HG03575 (cell line): ENCODE measurements around the gene JAG2.

Experiments used
- ATAC-seq: cut with Tn5 transposase; IDR thresholded peaks from one replicate; pipeline ENCODE4 v1.9.1; 2021; ENCODE audit not compliant: unreplicated experiment, insufficient number of reproducible peaks, low FRiP score; ENCODE audit errors: extremely low read depth

The JAG2 gene

DNA sequence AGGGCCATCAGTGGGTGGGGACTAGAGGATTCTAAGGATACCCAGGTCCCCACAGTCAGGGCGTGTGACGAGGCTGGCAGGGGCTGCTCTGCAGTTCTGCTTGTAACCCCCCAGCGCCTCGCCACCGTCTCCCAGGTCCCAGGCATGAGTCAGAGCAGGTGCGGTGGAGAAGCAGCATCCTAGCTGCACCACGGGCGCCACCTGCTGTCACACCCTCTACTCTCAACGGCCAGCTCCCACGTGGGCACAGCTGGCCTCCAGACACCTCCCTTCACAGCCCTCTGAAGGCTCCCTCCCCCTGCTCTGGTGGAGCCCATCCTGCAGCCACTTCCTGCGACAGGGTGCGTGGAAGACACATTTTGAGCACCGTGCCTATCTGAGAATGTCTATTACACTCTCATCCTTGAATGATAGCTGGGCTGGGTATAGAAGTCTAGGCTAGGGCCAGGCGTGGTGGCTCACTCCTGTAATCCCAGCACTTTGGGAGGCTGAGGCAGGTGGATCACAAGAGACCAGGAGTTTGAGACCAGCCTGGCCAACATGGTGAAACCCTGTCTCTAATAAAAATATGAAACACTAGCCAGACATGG lies 19.5 kb upstream of the JAG2 start:
- no peak for ATAC-seq

DNA sequence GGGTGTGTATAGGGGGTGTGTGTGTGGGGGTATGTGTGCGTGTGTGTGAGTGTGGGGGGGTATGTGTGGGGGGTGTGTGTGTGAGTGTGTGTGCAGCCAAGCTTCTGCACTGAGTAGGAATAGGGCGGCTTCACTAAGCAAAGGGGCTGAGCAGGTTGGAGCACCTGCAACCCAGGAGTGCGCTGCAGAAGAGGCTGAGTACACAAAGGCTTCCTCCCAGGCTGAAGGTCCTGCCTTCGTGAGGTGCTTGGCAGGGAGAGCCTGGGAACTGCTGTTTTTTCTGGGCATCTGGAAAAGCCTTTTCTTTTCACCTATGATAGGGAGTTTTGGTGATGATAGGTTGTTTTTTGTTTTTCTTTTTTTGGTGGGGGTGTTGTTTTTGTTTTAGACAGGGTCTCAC lies 18.5 kb upstream of the JAG2 start:
- ATAC-seq: no peak

DNA sequence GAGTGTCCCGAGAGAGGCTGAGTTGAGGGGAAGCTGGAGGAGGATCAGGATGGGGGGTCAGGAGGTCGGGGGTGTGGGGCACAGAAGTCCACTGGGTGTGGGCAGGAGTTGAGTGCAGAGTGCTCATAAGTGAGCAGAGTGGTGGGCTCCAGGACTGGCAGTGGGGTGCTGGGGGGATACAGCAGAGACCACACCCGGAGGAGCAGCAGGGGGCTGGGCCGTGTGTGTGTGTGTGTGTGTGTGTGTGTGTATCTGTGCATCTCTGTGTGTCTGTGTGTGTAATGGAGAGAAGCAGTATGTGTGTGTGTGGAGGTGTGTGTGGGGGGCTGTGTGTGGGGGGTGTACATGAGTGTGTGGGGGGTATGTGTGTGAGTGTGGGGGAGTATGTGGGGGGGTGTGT lies 17.4 kb upstream of the JAG2 start:
- no peak for ATAC-seq

DNA sequence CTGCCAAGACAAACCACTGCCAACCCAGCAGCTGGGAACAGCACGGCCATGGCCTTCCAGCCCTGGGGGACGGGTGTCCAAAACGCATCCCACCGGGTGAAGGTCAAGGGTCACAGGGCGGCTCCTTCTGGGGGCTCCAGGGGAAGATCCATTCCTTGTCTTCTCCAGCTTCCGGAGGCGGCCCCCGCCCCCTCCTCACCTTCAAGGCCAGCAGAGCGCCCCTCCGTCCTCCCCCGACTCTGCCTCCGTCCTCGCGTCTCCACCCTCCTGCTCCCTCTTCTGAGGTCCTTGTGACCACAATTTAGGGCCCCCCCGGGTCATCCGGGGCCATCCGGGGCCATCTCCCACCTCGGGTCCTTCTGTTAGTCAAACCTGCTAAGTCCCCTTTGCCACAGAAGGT lies 16.4 kb upstream of the JAG2 start:
- no peak for ATAC-seq

DNA sequence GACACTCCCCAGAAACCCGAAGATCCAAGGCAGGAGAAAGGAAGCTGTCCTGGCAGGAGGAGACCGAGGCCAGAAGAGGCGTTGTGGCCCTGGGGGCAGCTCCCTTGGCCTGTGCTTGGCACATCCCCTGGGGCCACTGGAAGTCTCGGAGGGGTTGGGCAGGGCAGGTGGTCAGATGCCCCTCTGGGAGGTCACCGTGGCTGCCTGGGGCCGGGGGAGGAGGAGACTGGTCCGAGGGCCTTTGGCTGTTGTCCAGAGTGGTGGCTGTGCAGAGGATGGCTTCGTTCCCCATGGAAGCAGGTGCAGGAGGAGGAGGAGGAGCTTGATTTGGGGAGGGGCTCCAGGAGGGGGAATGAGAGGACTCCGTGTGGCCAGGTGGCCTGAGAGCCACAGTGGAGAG lies 15.9 kb upstream of the JAG2 start:
- no peak for ATAC-seq

DNA sequence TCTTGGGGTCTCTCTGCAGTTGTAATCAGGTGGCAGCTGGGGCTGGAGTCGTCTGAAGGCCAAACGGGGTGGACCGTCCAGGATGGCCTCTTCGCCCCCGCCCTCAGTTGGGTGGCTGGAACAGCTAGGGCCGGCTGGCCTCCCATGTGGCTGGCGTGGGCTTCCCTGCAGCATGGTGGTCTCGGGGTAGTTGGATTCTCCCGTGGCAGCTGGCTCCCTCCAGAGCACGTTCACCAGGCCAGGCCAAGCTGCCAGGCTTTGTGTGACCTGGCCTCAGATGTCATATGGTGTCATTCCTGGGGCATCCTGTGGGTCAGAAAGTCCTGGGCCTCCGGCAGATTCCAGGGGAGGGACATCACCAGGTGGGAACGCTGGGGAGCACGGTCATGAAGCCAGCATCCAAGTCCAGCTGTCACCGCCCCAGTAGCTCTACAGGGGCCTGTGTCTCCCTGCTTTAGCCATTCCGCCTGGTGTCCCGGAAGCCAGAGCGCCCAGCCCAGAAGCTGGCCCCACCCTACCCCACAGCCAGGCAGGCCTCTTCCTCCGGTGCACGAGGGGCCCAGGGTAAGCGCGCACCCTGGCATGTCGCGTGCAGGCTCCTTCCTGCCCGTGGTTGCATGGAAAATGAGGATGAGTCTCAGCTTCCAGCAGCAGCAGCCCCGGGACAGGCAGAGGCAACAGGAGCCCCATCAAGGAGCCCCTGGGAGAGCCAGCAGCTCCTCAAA lies 13.9 kb upstream of the JAG2 start:
- no peak for ATAC-seq

DNA sequence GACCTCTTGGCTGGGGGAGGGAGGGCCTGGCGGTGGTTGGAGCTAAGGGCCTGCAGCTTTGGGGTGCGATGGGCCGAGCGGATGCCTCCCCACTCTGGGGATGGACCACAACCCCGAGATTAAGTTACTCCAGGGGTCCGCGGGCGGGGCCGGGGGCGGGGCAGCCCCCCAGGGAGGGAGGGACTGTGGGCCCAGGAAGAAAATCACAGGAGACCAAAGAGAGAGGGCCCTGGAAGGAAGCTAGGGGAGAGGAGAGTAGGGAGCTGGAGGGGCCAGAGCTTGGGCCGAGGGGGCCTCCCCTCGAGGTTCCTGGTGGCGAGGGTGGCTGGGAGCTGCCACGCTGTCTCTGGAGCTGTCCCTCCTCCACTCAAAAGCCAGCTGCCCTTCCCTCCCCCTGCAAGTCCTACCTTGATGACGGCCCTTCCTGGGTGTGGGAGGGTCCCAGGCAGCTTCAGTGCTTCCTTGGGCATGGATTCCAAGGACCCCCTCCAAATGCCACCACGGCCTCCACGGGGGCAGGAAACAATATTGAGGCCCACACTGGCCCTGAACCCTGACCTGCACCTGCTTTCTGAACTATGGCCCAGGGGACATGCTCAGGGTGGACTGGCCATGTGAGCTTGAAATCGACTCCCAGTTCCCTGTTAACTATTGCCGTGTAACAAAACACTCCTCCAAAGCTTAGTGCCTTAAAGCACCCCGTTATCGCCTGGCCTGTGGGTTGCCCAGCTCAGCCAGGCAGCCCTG lies 13.1 kb upstream of the JAG2 start:
- no peak for ATAC-seq

DNA sequence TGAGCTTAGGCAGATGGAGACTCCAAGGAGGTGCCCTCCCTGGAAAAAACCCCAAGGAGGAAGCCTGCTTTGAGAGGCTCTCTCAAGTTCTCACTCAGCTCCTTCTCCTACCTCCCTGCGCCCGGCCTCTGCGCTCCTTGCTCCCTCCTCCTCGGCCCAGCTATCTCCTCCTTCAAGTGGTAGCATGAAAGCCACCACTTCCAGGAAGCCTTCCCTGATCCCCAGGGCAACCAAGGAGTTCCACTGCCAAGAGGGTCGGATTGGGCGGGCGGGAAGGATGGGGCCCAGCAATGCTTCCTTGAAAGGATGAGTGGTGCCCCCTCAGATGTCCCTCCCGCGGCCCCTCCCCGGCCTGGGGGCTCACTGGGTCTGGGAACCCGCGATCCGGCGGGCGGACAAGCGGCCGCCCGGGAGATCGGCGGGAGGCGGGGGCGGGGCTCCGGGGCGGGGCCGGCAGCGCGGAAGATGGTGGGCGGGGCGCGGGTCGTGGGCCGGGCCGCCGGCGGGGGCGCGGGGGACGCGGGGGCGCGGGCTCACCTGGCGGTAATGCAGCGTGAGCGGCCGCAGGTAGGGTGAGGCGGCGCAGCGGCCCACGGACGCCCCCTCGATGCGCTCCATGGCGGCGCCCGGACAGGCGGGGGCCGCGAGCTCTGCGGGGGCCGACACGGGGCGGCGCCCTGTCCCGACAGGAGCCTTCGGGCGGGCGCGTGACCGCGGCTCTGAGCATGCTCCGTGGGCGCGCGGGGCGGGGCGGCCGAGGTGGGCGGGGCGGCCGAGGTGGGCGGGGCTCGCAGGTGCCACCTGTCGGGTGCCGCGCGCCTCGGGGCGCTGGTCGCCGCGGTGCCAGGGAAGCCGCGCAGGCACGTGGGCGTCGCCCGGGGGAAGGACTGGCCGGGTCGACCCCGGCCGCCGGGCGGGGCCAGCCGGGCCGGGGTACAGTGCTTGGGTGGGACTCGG lies 12.3 kb upstream of the JAG2 start, which contains the start of gene NUDT14:
NUDT14 (minus strand) TSS at position 721 of the 957 bp plus-strand sequence; CDS start at position 618, 103 bp downstream.
- ATAC-seq: no peak

DNA sequence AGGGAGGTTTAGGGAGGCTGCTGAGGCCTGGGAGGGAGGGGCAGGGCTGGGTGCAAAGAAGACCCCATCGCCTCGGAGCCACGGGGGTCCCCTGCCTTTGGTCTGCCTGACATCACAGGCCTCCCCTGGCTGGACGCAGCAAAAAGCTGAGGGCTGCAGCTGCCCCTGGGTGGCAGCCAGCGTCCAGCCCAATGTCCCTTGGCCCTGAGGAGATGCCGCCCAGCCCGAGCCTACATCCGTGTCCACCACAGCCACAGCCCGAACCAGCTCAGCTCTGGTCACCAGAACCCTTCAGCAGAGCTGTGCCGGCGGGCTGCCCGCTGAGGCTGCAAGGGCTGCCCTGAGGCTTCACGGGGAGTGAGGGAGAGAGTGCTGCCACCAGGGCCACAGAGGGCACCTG lies 10.6 kb upstream of the JAG2 start:
- no peak for ATAC-seq

DNA sequence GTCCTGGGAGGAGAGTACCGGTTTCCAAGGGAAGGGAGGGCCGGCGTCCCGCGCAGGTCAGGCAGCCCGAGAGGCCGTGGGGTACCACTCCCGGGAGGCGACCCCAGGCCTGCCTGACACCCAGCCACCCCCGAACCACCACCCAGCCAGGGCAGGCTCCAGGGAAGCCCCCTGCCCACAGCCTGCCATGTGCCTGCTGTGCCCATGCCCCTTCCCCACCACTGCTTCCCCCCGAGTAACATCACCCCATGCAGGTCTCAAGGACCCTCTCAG lies 10.2 kb upstream of the JAG2 start:
- no peak for ATAC-seq

DNA sequence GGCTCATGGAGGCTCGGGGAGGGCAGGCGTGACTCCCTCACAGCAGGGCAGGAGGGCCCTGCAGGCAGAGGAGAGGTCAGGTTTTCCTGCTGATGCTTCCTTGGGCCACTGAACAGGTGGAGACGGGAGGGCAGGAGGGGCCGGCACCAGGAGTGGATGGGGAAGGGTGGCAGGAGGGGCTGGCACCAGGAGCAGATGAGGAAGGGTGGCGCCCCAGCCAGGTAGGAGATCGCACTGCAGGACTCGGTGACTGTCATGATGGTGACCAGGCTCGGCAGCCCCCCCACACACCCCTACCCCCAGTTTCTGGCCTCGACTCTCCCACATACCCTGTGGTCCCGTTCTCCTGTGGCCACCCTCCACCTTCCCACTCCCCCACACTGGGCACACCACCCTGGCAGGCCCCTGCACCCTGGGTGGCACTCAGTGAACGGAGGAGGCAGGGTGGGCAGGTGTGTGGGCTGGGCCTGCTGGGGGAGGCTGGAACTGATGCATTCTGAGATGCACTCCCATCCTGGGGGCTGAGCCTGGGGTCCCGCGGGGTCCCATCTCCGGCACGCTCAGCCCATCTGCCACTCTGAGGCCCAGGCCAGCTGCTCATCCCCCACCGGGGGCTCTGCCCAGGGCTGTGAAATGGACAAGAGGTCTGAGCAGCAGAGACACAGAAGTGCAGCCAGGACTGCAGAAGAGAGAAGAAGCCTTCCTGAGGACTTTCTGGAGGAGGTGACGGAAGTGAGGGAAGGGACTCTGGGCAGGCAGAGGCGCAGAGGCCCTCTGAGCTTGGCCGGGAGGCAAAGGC lies 9.7 kb upstream of the JAG2 start:
- no peak for ATAC-seq

DNA sequence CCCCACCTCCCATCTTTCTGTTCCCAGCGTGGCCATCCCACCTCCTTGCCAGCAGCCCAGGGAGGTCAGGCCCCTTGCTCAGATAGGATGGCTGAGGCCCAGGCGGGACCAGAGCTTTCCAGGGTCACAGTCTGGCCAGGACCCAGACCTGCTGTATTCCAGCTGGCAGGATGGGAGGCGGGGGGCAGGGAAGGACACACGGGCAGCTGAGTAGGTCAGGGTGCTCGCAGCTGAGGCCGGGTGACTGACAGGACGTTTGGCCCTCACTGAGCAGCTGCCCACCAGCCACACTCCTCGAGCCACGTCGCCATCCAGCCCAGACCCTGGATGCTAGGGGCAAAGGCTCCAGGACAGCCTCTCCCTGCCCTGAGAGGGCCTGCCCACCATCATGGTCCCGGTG lies 8.5 kb upstream of the JAG2 start:
- no peak for ATAC-seq

DNA sequence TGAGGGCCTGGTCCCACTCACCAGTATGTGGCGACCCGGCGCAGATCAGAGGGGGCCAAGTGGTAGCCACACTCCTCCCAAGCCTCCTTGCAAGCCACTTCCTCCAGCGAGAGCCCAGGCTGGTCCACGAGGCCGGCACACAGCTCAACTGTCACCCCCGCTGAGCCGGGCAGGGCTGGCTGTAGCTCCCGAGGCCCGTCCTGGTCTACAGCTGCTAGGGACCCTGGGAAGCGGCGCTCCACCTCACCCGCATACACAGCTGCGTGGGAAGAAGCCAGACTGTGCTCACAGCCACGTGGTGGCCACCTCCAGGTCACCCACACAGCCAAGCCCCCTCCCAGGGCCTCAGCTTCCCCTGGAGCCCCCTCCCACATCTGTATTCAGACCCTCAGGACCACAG lies 7.9 kb upstream of the JAG2 start:
- ATAC-seq: no peak

DNA sequence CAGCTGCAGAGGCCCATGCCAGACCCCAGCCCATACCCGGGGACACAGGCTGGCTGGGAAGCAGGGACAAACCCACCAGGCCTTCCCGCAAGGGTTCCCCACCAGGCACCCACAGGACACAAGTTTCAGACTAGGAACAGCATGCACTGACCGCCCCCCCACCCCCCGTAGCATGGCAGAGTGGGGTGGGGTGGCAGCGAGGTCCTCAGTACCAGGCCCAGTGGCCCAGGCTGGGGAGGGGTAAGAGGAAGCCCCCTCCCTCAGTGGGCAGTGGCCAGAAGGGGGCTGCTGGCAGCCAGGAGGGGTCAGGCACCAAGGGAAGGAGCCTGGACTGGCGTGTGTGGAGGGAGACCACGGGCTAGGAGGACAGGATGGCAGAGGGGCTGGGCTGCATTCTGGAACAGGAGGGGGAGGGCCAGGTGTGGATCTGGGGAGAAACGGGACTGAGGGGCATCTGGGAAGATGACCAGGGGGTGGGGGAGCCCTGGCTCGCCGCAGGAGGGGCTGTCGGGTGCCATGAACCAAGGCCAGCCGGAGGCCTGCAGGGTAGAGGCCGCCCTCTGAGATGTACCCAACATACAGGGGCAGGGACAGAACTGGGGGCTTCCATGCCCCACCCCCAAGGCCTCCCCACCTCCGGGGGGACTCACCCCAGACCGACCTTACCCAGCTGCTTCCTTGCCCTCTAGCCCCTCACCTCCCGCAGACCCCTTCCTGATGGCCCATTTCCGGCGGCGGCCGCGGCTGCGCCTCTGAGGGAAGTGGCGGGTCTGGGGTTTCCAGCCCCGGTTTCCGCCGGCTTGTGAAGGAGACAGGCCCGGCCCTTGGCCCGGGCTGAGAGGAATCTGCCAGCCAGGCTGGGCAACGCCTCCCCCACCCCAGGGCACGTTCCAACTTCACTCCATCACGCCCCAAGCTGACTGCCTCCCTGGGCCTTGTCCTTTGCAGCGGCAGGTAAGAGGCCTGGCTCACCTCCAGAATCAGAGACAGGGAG lies 5.6 kb upstream of the JAG2 start:
- no peak for ATAC-seq

DNA sequence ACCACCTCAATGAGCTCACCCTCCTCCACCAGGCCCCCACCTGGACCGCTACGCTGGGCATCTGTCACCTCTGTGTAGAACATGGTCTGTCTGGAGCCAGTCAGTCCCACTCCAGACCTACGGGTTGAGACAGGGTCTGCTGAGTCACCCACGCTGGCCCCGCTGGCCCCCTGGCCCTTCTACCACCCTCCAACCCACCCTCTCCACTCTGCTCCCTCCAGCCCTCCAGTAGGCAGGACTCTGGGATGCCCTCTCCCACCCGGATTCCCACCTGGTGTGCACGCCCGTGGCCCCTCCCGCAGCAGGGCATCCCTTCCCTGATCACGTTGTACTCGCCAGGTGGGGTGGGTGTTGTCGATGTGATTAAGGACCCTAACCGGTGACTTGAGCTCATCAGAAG lies 4.6 kb upstream of the JAG2 start:
- ATAC-seq: no peak

DNA sequence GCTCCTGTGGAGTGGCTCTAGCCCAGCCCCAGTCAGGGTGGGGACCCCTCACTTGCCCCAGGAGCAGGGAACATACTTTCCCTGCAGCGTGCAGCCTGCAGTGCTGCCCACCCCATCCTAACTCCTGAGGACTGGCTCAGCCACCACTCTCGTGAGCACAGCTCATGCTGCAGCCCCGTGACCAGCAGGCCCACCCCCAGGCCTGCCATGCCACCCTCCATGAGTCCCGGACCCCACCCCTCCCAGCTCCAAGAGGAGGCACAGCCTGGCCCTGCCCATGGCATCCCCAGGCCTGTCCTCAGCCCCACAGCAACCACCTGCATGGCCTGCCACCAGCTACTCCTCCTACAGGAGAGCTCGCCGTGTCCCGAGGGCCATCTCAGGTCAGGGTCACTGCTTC lies 3.9 kb upstream of the JAG2 start:
- no peak for ATAC-seq

DNA sequence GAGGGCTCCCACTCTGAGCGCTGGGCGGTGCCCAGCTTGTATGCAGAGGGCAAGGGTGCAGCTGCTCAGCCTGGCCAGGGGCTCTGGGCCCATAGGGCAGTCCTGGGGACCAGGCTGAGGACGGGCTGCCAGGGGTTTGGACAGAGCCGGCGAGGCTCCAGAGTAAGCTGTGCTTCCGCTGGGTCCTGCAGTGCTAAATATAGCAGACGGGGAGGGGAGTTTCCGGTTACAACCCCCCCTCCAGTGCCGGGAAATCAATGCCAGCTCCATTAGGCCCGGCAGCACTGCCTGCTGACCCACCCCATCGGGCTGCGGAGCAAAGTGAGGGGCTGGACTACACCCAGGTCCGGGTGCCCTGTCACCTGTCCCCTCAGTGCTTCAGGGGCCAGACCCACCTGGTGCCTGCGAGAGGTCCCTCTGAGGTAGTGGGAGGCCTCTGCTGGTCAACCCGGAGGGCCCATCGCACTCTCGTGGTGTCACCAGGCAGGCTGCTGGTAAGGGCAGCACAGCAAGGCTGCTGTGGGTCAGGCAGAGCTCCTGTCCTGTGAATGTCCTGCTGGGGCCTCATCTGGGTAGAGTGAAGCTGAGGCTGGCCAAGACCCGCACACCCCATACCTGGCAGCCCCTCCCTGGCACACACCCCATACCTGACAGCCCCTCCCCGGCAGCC lies 2.6 kb upstream of the JAG2 start:
- no peak for ATAC-seq
